B cell (primary cell): Measurements from ENCODE around the gene SIRT4. TPM values are rescaled to one million over a fixed set of nuclear protein-coding genes. Genes with fewer than 3 reads are reported as not detected.

Experiments used
- ATAC-seq: fragments of 200-7000 bp; cut with Tn5 transposase; one replicate; pipeline ENCODE4 v1.10.0; 2021; ENCODE audit warnings: low read depth, mild to moderate bottlenecking, moderate number of reproducible peaks, moderate library complexity
- CTCF ChIA-PET: fragments of 350-600 bp; sonication (Branson Sonifier 250); formaldehyde crosslinking; loops from one replicate; lab custom pipeline; 2021; ENCODE audit warnings: antibody characterized with exemption, inconsistent platforms; lab: Charles Lee
- POLR2A ChIA-PET: fragments of 350-600 bp; sonication (Branson Sonifier 250); formaldehyde crosslinking; loops from one replicate; lab custom pipeline; 2021; ENCODE audit warnings: antibody characterized with exemption; lab: Charles Lee
- DNase-seq: peaks from one replicate; pipeline ENCODE4 v3.0.0; 2013
- H2AFZ ChIP-seq: 2 replicates; pipeline ENCODE4 v1.6.1; 2012; ENCODE audit warnings: mild to moderate bottlenecking, low read depth, low read length; ENCODE audit not compliant: insufficient read depth, poor library complexity, severe bottlenecking
- H3K27ac ChIP-seq, 2 donors: 1 replicate in 1 of 2; 2 replicates in 1 of 2; pipeline ENCODE4 v1.5.1; 2012 to 2013; ENCODE audit warnings: low read length in 2 of 2, mild to moderate bottlenecking in 2 of 2, moderate library complexity in 1 of 2
- H3K27me3 ChIP-seq, 4 experiments: fragments of 200-600 bp in 1 of 4; sonication (generic) in 1 of 4; replicated peaks in 1 of 4; 1 replicate in 2 of 4; 2 replicates in 2 of 4; pipeline versions ENCODE4 v1.6.1 to v1.7.0; 2013 to 2016; ENCODE audit warnings: low read length in 3 of 4, mild to moderate bottlenecking in 2 of 4, mixed read lengths in 1 of 4, moderate library complexity in 1 of 4; ENCODE audit not compliant: insufficient read depth in 4 of 4, control insufficient read depth in 3 of 4; ENCODE audit errors: control extremely low read depth in 1 of 4
- H3K36me3 ChIP-seq, 2 experiments: replicated peaks in 1 of 2; 1 replicate in 1 of 2; 2 replicates in 1 of 2; pipeline versions ENCODE4 v1.6.1 to v1.7.1; 2013; ENCODE audit warnings: low read length in 1 of 2; ENCODE audit not compliant: insufficient read depth in 2 of 2, control insufficient read depth in 1 of 2; ENCODE audit errors: control extremely low read depth in 1 of 2, extremely low read depth in 1 of 2
- H3K4me1 ChIP-seq, 2 donors: fragments of 200-600 bp in 1 of 2; sonication (generic) in 1 of 2; 1 replicate in 1 of 2; 2 replicates in 1 of 2; pipeline versions ENCODE4 v1.5.1 to v1.6.1; 2013 to 2017; ENCODE audit warnings: low read length in 2 of 2; ENCODE audit not compliant: control insufficient read depth in 2 of 2, insufficient read depth in 2 of 2
- H3K4me2 ChIP-seq: replicated peaks from 2 replicates; pipeline ENCODE3; 2012; ENCODE audit warnings: mild to moderate bottlenecking, low read depth, low read length; ENCODE audit not compliant: poor library complexity, severe bottlenecking
- H3K4me3 ChIP-seq, 5 experiments: fragments of 200-600 bp in 1 of 5; sonication (generic) in 1 of 5; 1 replicate in 3 of 5; 2 replicates in 2 of 5; pipeline versions ENCODE4 v1.5.1 to v1.7.0; 2011 to 2016; ENCODE audit warnings: low read length in 4 of 5, mild to moderate bottlenecking in 4 of 5, low read depth in 2 of 5, control low read depth in 1 of 5, moderate library complexity in 1 of 5; ENCODE audit not compliant: insufficient read depth in 1 of 5; ENCODE audit errors: control extremely low read depth in 1 of 5, extremely low read depth in 1 of 5
- H3K79me2 ChIP-seq: fragments of 200-600 bp; sonication (generic); one replicate; pipeline ENCODE4 v1.6.0; 2016; ENCODE audit warnings: low read length; ENCODE audit not compliant: control insufficient read depth, insufficient read depth
- H3K9ac ChIP-seq: fragments of 200-600 bp; sonication (generic); 2 replicates; pipeline ENCODE4 v1.6.1; 2017; ENCODE audit warnings: mild to moderate bottlenecking, low read length, moderate library complexity
- H3K9me3 ChIP-seq, 3 donors: one replicate each; pipeline versions ENCODE4 v1.6.1 to v1.7.1; 2013; ENCODE audit warnings: low read length in 2 of 3; ENCODE audit not compliant: control insufficient read depth in 2 of 3, insufficient read depth in 1 of 3; ENCODE audit errors: control extremely low read depth in 1 of 3
- H4K20me1 ChIP-seq: 2 replicates; pipeline ENCODE4 v1.6.0; 2012; ENCODE audit warnings: mild to moderate bottlenecking, low read length; ENCODE audit not compliant: insufficient read depth, control insufficient read depth, poor library complexity, severe bottlenecking
- H3K27ac Mint-ChIP-seq: one replicate; pipeline ENCODE4 v1.8.0; 2021; ENCODE audit warnings: mixed read lengths
- H3K27me3 Mint-ChIP-seq: one replicate; pipeline ENCODE4 v1.8.0; 2021; ENCODE audit warnings: mixed read lengths
- H3K4me1 Mint-ChIP-seq: one replicate; pipeline ENCODE4 v1.8.0; 2021; ENCODE audit warnings: mixed read lengths
- H3K4me3 Mint-ChIP-seq: one replicate; pipeline ENCODE4 v1.8.0; 2021; ENCODE audit warnings: mixed read lengths
- H3K9me3 Mint-ChIP-seq: one replicate; pipeline ENCODE4 v1.8.0; 2022; ENCODE audit warnings: mixed read lengths; ENCODE audit not compliant: insufficient read depth
- EZH2 ChIP-seq: IDR thresholded peaks from 2 replicates; pipeline ENCODE4 v1.6.1; 2012; ENCODE audit warnings: borderline replicate concordance, low read depth, mild to moderate bottlenecking, moderate library complexity, low read length; ENCODE audit not compliant: insufficient read depth, poor library complexity, severe bottlenecking
- WGBS: methylation state at CpG from one replicate; pipeline ENCODE4 v1.1.5; 2013; ENCODE audit warnings: missing lambda C conversion rate; ENCODE audit not compliant: insufficient coverage; 5-methylcytosine and 5-hydroxymethylcytosine counted together
- intact Hi-C: fragments of 100-400 bp; cut with micrococcal nuclease; formaldehyde crosslinking; loops from one replicate; pipeline ENCODE4 v1.10.0; 2022
- polyA plus RNA-seq: library from polyadenylated mRNA; depleted of rRNA; stranded (reverse); fragments of >200 nt; gene quantifications from 2 replicates; pipeline ENCODE4 v1.2.3, GENCODE V29; 2012
- total RNA-seq, 2 donors: library from RNA; stranded (reverse); fragments of 120-200 nt in 1 of 2; gene quantifications; 1 replicate in 1 of 2; 2 replicates in 1 of 2; pipeline versions ENCODE4 v1.2.3 to v1.2.4, GENCODE V29; 2013 to 2022
- TF ChIP-seq, protein P1 (sequence below): fragments of 200-600 bp; IDR thresholded peaks from one replicate; pipeline ENCODE4 v1.8.0; 2022; ENCODE audit warnings: antibody characterized with exemption, mild to moderate bottlenecking

Gene SIRT4
- total and polyA plus RNA-seq, 2 donors (not counting 1 experiment from before 2014, with no cell fraction given), result 1.5 to 4.8 TPM

- Histone ChIP-seq H3K36me3 (no peaks in the 10 kb centered on the region), H3K4me2 (no peak overlapping the region), H3K27me3 (peaks cover 0 to 5% (median 1%) of the 10 kb centered on the region in 4 experiments), H3K79me2 (no peaks in the 10 kb centered on the region), H3K4me3 (no peak overlapping the region), H3K9me3 (peaks cover 0 to 14% (median 0%) of the 10 kb centered on the region in 3 donors), H3K9ac (no peak overlapping the region), H4K20me1 (no peaks in the 10 kb centered on the region), H3K4me1 (no peaks in the 10 kb centered on the region), H2AFZ (no peak overlapping the region), H3K27ac (no peak overlapping the region)
- Mint-ChIP-seq H3K27me3 (peaks cover 4% of the 10 kb centered on the region), H3K4me3 (no peak overlapping the region), H3K4me1 (no peaks in the 10 kb centered on the region), H3K9me3 (no peaks in the 10 kb centered on the region), H3K27ac (no peak overlapping the region)
- DNase-seq (no peak), ATAC-seq (no peak)
- intact Hi-C loops, result no loop called here
- POLR2A ChIA-PET, result interaction anchor here (0.6 kb wide), 1 partner anchor 12 kb away, joined by 11 read pairs; no protein-coding TSS in a partner anchor
- CTCF ChIA-PET, result no interaction called here
- TF ChIP-seq, protein P1, sequence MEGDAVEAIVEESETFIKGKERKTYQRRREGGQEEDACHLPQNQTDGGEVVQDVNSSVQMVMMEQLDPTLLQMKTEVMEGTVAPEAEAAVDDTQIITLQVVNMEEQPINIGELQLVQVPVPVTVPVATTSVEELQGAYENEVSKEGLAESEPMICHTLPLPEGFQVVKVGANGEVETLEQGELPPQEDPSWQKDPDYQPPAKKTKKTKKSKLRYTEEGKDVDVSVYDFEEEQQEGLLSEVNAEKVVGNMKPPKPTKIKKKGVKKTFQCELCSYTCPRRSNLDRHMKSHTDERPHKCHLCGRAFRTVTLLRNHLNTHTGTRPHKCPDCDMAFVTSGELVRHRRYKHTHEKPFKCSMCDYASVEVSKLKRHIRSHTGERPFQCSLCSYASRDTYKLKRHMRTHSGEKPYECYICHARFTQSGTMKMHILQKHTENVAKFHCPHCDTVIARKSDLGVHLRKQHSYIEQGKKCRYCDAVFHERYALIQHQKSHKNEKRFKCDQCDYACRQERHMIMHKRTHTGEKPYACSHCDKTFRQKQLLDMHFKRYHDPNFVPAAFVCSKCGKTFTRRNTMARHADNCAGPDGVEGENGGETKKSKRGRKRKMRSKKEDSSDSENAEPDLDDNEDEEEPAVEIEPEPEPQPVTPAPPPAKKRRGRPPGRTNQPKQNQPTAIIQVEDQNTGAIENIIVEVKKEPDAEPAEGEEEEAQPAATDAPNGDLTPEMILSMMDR, result no peak
- no peak for TF ChIP-seq EZH2
- 83% methylated on average over 1 of the region's 6 CpGs for WGBS
These were observed 25.4 kb upstream of the SIRT4 start for GRCh38 chr12:120276734-120277133.

GRCh38 chr12:120278137-120279069 lies 23.7 kb upstream of the SIRT4 start:
- no peak overlapping the region for H3K27ac Mint-ChIP-seq

More at GRCh38 chr12:120278137-120279069, 23.7 kb upstream of the SIRT4 start:
- H3K4me3 Mint-ChIP-seq, result no peak overlapping the region
- ATAC-seq (no peak), DNase-seq (no peak)
- Histone ChIP-seq H3K36me3 (no peaks in the 10 kb centered on the region), H3K27ac (no peak overlapping the region), H3K27me3 (peaks cover 0 to 7% (median 1%) of the 10 kb centered on the region in 4 experiments), H3K4me1 (no peaks in the 10 kb centered on the region), H4K20me1 (no peaks in the 10 kb centered on the region), H3K9ac (no peak overlapping the region), H3K79me2 (no peaks in the 10 kb centered on the region), H3K9me3 (peaks cover 0 to 14% (median 0%) of the 10 kb centered on the region in 3 donors), H3K4me3 (no peak overlapping the region), H3K4me2 (no peak overlapping the region), H2AFZ (no peak overlapping the region)
- H3K9me3 Mint-ChIP-seq, result no peaks in the 10 kb centered on the region
- TF ChIP-seq, protein P1, result no peak
- TF ChIP-seq EZH2, result no peak
- intact Hi-C loops, result no loop called here
- ChIA-PET CTCF (no interaction called here), POLR2A (no interaction called here)
- 97% methylated on average over 41 of the region's 57 CpGs for WGBS
- H3K4me1 Mint-ChIP-seq, result no peaks in the 10 kb centered on the region
- peaks cover 4% of the 10 kb centered on the region for H3K27me3 Mint-ChIP-seq
